Activated T-helper 2 cell treated with anti-CD3 and anti-CD28 coated beads, Interferon-gamma antibody, Interleukin-2, Interleukin-4, amounts not matched to agents 10 μg/mL and 5 μg/mL and 100 μg/mL, durations not matched to agents 14 hours and 24 hours and 36 hours (primary cell): ENCODE results near the gene RNF141. TPM values are rescaled to one million over a fixed set of nuclear protein-coding genes. Genes with fewer than 3 reads are reported as not detected.
A peak's percentile ranks its signal among the peaks of the same experiment; 100 is the strongest.

Source experiments
- DNase-seq: peaks from one replicate; pipeline ENCODE4 v3.0.0; 2021; ENCODE audit warnings: low spot score
- H3K27ac Mint-ChIP-seq: one replicate; pipeline ENCODE4 v1.8.0; 2021; ENCODE audit warnings: mixed read lengths
- H3K27me3 Mint-ChIP-seq: one replicate; pipeline ENCODE4 v1.8.0; 2021; ENCODE audit warnings: low read depth, mixed read lengths
- H3K36me3 Mint-ChIP-seq: one replicate; pipeline ENCODE4 v1.8.0; 2021; ENCODE audit warnings: low read depth, mixed read lengths
- H3K4me1 Mint-ChIP-seq: one replicate; pipeline ENCODE4 v1.8.0; 2021; ENCODE audit warnings: low read depth, mixed read lengths
- H3K4me3 Mint-ChIP-seq: one replicate; pipeline ENCODE4 v1.8.0; 2021; ENCODE audit warnings: low read depth, mild to moderate bottlenecking, moderate library complexity, mixed read lengths
- H3K9me3 Mint-ChIP-seq: one replicate; pipeline ENCODE4 v1.8.0; 2021; ENCODE audit warnings: mixed read lengths
- intact Hi-C: fragments of 100-400 bp; cut with micrococcal nuclease; formaldehyde crosslinking; loops from one replicate; pipeline ENCODE4 v1.15.1; 2023
- total RNA-seq: library from RNA; stranded (reverse); gene quantifications from 2 replicates; pipeline ENCODE4 v1.2.3, GENCODE V29; 2022

Gene RNF141
- total RNA-seq, 1 donor from 2014 or later = 13.2 TPM

DNA sequence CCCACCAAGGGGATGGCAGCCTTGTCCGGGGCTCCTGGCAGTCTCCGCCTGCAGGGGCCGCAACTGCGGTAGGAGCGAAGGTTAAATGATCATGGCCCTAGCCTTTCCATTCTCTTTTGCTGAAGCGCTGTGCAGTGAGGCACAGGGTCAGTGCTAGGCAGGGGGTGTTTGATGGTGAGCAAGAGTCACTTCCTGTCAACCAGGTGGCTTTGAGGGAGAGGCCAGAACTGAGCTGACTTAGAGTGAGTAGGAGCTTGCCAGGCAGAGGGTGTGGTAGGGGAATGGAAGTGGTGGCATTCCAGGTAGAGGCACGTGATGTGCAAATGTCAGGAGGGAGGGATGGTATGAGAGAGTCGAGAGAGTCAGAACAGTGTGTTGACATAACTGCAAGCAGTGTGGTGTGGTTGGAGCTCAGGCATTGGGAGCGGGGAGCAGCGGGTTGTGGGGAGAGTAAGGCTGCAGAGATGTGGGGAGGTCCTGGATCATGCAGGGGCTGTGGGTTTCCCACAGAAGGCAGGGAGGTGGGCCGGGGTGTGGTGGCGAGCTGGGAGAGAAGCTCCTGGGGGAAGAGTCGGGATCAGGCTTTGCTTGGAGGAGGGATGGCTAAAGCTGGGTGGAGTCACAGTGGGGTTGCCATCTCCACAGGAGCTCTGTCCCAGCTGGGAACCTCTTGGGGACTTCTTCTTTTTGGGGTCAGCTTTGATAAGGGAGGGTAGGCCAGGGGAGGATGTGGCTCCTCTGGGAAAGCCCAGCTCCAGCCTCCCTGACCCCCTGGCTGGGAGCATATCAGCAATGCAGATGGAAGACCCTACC is 52.7 kb downstream of the RNF141 start:
- Mint-ChIP-seq H3K27me3 (no peaks in the 10 kb centered on the region), H3K27ac (peak overlapping the region; percentile 76), H3K9me3 (no peaks in the 10 kb centered on the region), H3K4me3 (no peak overlapping the region), H3K36me3 (peaks cover 48% of the 10 kb centered on the region), H3K4me1 (peaks cover 9% of the 10 kb centered on the region)
- DNase-seq = no peak
- intact Hi-C loops = no loop called here

DNA sequence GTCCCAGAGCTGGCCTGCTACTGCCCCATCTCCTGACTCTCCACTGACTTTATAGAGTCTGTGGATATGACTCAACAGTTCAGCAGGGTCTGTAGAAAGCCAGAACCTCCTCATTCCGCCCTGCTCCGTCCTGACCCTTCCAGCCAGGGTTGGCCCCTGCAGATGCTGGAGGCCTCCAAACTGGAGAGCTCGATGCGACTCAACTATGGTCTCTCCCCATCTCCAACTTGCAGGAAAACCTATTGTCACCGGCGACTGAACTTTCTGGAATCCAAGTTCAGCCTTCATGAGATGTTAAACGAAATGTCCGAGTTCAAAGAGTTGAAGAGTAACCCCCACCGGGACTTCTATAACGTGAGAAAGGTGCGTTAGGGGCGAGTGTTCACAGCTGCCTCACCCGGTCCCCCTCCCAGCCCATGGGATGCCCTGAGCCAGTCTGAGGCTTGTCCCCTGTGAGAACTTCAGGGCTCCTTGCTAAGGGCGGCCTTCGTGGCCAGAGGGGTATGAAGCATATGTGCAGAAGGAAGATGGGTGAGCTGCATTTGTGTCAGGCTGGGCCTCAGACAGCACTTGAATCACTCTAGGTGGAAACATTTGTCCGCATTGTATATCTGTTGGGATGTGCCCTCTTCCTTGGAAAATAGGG is 53.9 kb downstream of the RNF141 start:
- intact Hi-C loops = no loop called here

DNA sequence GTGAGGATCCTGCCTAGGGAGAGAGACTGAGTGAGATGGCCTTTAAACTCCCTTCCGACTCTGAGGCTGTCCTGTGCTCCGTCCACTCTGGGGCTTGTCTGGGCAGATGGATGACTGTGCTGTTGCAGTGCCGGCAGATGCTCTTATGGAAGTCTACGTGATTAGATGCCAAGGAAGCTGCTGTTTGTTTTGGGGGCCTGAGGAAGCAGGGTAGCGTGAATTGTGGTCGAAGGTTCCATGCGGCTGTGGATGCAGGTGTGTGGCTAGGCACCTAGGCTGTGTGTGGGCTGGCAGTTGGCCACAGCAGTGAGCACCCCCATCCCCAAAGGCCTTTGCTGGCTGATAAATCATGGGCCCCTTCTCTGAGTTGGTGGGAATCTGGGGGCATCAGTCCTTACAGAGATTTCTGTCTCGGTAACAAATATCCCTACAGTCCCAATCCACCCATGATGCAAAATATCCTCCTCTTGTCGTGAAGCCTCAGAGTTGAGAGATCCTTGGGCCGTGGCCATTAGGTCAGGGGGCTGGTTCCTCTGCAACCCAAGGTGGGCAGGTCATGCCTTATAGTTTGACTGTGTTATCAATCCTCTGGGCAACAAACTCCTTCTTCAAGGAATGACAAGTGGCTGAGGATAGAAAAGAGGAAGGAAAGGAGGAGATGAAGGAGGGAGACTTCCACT is 54.7 kb downstream of the RNF141 start:
- DNase-seq = no peak
- no peaks in the 10 kb centered on the region for H3K9me3 Mint-ChIP-seq
- intact Hi-C loops = no loop called here
- no peaks in the 10 kb centered on the region for H3K27me3 Mint-ChIP-seq
- no peak overlapping the region for H3K27ac Mint-ChIP-seq
- H3K36me3 Mint-ChIP-seq = peaks cover 41% of the 10 kb centered on the region
- no peak overlapping the region for H3K4me3 Mint-ChIP-seq
- peaks cover 9% of the 10 kb centered on the region for H3K4me1 Mint-ChIP-seq

More for the DNA sequence above, 53.9 kb downstream of the RNF141 start:
- peaks cover 9% of the 10 kb centered on the region for H3K4me1 Mint-ChIP-seq
- H3K4me3 Mint-ChIP-seq = no peak overlapping the region
- no peak for DNase-seq
- H3K27ac Mint-ChIP-seq = peak overlapping the region; percentile 50
- H3K36me3 Mint-ChIP-seq = peaks cover 43% of the 10 kb centered on the region
- H3K9me3 Mint-ChIP-seq = no peaks in the 10 kb centered on the region
- H3K27me3 Mint-ChIP-seq = no peaks in the 10 kb centered on the region

- Mint-ChIP-seq H3K27ac (no peak overlapping the region), H3K4me1 (peaks cover 9% of the 10 kb centered on the region), H3K36me3 (peaks cover 43% of the 10 kb centered on the region), H3K9me3 (no peaks in the 10 kb centered on the region), H3K4me3 (no peak overlapping the region), H3K27me3 (no peaks in the 10 kb centered on the region)
- no peak for DNase-seq
- intact Hi-C loops = no loop called here
Observed at GRCh38 chr11:10485646-10486045, 55.3 kb downstream of the RNF141 start.

DNA sequence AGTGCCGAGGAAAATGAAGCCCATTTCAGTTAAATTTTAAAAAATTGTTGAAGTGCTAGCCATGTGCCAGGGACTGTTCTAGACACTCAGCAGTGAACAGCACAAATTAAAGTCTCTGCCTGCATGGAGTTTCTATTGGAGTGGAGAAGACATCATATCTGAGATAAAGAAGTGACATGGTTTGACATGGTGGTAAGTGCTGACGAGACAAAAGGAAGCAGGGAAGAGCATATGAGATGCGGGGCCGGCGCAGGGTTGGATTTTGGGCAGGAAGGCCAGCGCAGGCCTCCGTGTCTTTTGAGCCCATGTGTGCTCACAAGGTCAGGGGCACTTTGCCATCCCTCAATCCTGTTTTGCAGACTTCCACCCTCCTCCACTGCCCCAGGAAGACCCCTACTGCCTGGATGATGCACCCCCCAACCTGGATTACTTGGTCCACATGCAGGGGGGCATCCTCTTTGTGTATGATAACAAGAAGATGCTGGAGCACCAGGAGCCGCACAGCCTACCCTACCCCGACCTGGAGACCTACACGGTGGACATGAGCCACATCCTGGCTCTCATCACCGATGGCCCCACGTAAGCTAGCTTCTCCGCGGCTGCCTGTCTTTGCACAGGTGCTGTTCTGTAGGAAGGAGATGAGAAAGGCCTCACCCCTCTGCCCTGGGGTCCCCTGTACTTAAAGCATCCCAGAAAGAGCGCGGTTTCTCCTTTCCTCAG is 56.4 kb downstream of the RNF141 start:
- Mint-ChIP-seq H3K36me3 (peaks cover 46% of the 10 kb centered on the region), H3K27me3 (no peaks in the 10 kb centered on the region), H3K4me3 (no peak overlapping the region), H3K27ac (no peak overlapping the region), H3K4me1 (peaks cover 9% of the 10 kb centered on the region), H3K9me3 (no peaks in the 10 kb centered on the region)
- intact Hi-C loops = no loop called here
- DNase-seq = no peak

DNA sequence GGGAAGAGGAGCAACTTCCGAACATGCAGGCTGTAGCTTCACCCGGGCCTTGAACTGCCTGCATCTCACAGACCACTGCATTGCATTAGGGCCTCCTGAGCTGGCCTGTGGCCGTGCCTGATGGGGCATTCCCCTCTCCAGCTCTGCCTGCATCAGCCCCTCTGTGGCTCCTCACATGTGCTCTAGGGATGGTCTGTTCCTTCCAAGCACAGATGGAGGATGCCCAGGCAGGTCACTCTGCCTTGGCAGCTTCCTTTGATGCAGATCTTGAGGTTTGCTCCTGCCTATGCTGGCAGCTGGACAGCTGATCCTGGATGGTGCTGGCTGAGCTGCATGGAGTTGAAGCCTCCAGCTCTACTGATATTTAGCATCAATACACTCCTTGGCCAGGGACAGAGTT is 57.4 kb downstream of the RNF141 start:
- peaks cover 50% of the 10 kb centered on the region for H3K36me3 Mint-ChIP-seq
- no peaks in the 10 kb centered on the region for H3K9me3 Mint-ChIP-seq
- H3K4me3 Mint-ChIP-seq = no peak overlapping the region
- no peaks in the 10 kb centered on the region for H3K27me3 Mint-ChIP-seq
- H3K4me1 Mint-ChIP-seq = peaks cover 8% of the 10 kb centered on the region
- DNase-seq = no peak
- H3K27ac Mint-ChIP-seq = no peak overlapping the region
- intact Hi-C loops = no loop called here

GRCh38 chr11:10483174-10483573 is 57.8 kb downstream of the RNF141 start:
- Mint-ChIP-seq H3K4me3 (no peak overlapping the region), H3K9me3 (no peaks in the 10 kb centered on the region), H3K27ac (no peak overlapping the region), H3K4me1 (peaks cover 3% of the 10 kb centered on the region), H3K36me3 (peaks cover 50% of the 10 kb centered on the region), H3K27me3 (no peaks in the 10 kb centered on the region)
- intact Hi-C loops = no loop called here
- no peak for DNase-seq

- Mint-ChIP-seq H3K4me1 (peaks cover 4% of the 10 kb centered on the region), H3K27ac (no peak overlapping the region), H3K4me3 (no peak overlapping the region), H3K36me3 (peaks cover 40% of the 10 kb centered on the region), H3K27me3 (no peaks in the 10 kb centered on the region), H3K9me3 (no peaks in the 10 kb centered on the region)
- no peak for DNase-seq
- intact Hi-C loops = no loop called here
Observed at GRCh38 chr11:10481560-10482349, 59.2 kb downstream of the RNF141 start.

DNA sequence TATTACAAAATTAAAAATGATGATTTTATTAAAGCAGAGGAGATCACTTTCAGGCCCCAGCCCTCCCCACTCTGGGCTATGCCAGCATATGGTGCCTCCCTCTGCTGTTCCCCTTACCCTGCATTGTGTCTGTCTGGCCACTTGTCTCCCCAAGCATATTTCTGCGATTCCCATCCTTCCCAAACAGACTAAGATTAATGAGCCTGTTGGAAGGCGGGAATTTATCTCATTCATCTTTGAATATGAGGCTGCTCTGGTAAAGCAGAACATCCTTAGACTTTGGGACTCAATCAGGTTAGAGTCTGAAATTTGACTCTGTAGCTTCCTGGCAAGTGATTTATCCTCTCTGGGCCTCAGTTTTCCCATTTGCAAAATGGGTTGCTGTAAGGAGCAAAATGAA is 60.2 kb downstream of the RNF141 start:
- H3K9me3 Mint-ChIP-seq = no peaks in the 10 kb centered on the region
- intact Hi-C loops = no loop called here
- H3K27ac Mint-ChIP-seq = no peak overlapping the region
- H3K4me3 Mint-ChIP-seq = no peak overlapping the region
- DNase-seq = no peak
- H3K36me3 Mint-ChIP-seq = peaks cover 40% of the 10 kb centered on the region
- H3K27me3 Mint-ChIP-seq = no peaks in the 10 kb centered on the region
- H3K4me1 Mint-ChIP-seq = peaks cover 5% of the 10 kb centered on the region

DNA sequence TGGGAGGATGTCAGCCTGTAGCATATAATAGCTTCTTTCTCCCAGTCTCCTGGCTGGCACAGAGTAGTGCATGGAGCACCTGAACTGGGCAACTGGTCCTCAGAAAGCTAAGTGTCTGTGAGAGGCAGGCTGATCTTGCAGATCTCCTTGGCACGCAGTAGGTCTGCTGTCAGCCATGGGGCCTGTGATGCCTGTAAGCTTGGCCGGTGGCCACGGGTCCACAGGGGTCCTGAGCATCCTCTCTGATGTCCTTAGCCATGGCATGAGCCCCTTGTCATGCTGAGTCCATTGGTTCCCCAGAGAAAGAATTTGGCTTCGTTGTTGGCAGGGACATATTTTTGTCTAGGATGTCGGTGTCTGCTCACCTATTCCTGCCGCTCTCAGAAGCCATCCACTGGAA is 61.0 kb downstream of the RNF141 start:
- Mint-ChIP-seq H3K27me3 (no peaks in the 10 kb centered on the region), H3K4me3 (no peak overlapping the region), H3K36me3 (peaks cover 47% of the 10 kb centered on the region), H3K4me1 (peaks cover 5% of the 10 kb centered on the region), H3K27ac (no peak overlapping the region), H3K9me3 (no peaks in the 10 kb centered on the region)
- intact Hi-C loops = no loop called here
- no peak for DNase-seq

DNA sequence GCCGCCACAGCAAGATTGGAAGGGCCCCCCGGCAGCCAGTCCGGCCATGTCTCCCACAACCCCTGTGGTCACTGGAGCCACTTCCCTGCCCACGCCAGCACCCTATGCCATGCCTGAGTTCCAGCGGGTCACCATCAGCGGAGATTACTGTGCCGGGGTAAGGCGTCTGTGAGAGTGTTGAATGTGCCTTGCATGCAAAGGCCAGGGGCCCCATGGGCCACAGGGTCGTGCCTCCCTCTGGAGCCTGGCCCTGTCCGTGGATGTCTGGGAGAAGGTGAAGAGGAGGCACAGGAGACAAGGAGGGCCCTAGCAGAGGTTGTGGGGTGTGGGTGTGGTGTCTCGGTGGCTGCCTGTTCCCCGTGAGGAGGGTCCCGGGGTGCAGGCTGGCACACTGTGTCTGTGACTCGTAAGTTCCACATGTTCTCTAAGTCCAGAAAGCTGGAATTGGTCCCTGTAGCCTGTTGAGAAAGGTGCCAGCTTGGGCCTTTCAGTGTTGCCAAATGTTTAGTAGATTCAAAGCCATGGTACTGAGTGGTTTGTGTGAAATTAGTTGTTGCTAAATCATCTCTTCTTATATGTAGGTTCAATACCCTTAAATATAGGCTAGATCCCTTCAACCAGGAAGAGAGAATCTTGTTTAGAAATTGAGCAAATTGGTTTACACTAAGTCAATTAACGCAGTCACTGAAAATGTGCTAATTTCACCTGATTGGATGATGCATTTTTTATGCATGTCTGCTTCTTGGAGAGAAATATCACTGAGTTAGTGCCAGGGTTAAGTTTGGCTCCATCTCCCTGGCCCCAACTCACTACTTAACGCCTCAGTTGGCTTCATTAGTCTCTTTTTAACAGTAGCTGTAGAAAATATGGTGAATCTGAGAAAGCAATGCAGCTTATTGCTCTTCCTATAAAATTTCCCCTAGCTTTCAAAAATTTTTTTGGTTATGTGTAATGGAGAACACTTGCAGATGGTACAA is 62.1 kb downstream of the RNF141 start:
- no peaks in the 10 kb centered on the region for H3K9me3 Mint-ChIP-seq
- intact Hi-C loops = no loop called here
- DNase-seq = no peak
- peaks cover 50% of the 10 kb centered on the region for H3K36me3 Mint-ChIP-seq
- no peak overlapping the region for H3K4me3 Mint-ChIP-seq
- no peak overlapping the region for H3K27ac Mint-ChIP-seq
- H3K4me1 Mint-ChIP-seq = peaks cover 5% of the 10 kb centered on the region
- no peaks in the 10 kb centered on the region for H3K27me3 Mint-ChIP-seq
